Stimulated activated effector memory CD8-positive, alpha-beta T cell treated with anti-CD3 and anti-CD28 coated beads, Interleukin-12 subunit alpha, Interleukin-12 subunit beta, amount 100 ng/mL, for 72 hours (primary cell): Measurements from ENCODE around the gene RGL3.
A peak's percentile ranks its signal among the peaks of the same experiment; 100 is the strongest.
"Not testable (repeated sequence)": the region's sequence is repeated elsewhere in the genome, so short reads cannot be mapped to it uniquely, and the experiment has no call there.

Source experiments
- ATAC-seq: fragments of 150-1000 bp; cut with Tn5 transposase; 2 replicates; pipeline ENCODE4 v1.10.0; 2021
- DNase-seq, 2 donors: peaks; one replicate each; pipeline ENCODE4 v3.0.0; 2021 to 2022; ENCODE audit warnings: low spot score in 2 of 2
- H3K27ac Mint-ChIP-seq: one replicate; pipeline ENCODE4 v1.8.0; 2022; ENCODE audit warnings: mild to moderate bottlenecking, mixed read lengths
- H3K36me3 Mint-ChIP-seq: one replicate; pipeline ENCODE4 v1.8.0; 2022; ENCODE audit warnings: mild to moderate bottlenecking, mixed read lengths
- H3K4me1 Mint-ChIP-seq: one replicate; pipeline ENCODE4 v1.8.0; 2022; ENCODE audit warnings: mixed read lengths
- H3K4me3 Mint-ChIP-seq: one replicate; pipeline ENCODE4 v1.8.0; 2022; ENCODE audit warnings: mild to moderate bottlenecking, mixed read lengths
- H3K9me3 Mint-ChIP-seq: one replicate; pipeline ENCODE4 v1.8.0; 2022; ENCODE audit warnings: mixed read lengths

Gene RGL3

DNA sequence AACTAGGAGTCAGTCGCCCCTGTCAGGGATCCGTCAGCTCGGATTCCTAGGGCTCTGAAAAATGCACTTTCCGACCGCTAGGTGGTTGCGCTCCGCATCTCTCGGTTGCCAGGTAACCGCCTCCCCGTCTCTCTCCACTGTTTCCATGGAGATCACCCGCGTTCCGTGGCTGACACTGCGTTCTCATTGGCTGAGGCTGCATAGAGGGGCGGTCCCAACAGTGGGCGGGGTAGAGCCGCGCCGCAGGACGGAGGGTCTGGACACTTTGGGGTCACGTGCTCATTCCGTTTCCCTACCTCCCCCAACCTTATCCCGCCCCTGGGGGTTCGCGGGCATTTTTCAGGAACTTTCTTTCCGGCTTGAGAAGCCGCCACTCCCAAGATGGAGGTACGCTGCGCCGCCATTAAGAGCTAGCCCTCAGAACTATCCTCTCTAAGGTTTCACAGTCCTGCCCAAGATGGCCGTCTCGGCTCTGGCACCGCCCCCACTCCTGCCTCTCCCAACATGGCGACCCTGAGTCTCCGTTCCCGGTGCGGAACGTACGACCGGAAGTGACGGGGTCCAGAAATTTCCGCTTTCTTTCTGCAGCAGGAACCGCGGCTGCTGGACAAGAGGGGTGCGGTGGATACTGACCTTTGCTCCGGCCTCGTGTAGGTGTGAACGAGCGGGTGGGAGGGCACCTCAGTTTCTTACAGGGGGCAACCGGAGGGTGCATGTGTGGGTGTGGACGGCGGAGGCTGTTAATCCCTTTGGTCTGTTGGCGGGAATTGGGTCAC, 16.1 kb upstream of the RGL3 start, which contains the start of the genes ODAD3 and PRKCSH:
Gene ODAD3, minus strand, starts transcription at position 65 of the 776 bp plus-strand sequence. CDS start 105 bp downstream, outside the sequence.
Gene PRKCSH, plus strand, starts transcription at position 579 of the 776 bp plus-strand sequence. CDS start 483 bp downstream, outside the sequence.
- DNase-seq = peak; percentile 92 to 99
- Mint-ChIP-seq H3K27ac (peak within 1 kb of the TSS; percentile 99), H3K36me3 (peaks cover 64% of the 10 kb centered on the region), H3K9me3 (no peaks in the 10 kb centered on the region), H3K4me3 (peak within 1 kb of the TSS; percentile 100), H3K4me1 (peaks cover 23% of the 10 kb centered on the region)
- ATAC-seq = peak; percentile 95

- peak overlapping the region; percentile 99 for H3K27ac Mint-ChIP-seq
- no peaks in the 10 kb centered on the region for H3K9me3 Mint-ChIP-seq
- DNase-seq (no peak), ATAC-seq (peak; percentile 31)
- H3K36me3 Mint-ChIP-seq = peaks cover 58% of the 10 kb centered on the region
- peak overlapping the region; percentile 100 for H3K4me3 Mint-ChIP-seq
- peaks cover 23% of the 10 kb centered on the region for H3K4me1 Mint-ChIP-seq
These were observed 15.6 kb upstream of the RGL3 start for GRCh38 chr19:11434703-11435056.

DNA sequence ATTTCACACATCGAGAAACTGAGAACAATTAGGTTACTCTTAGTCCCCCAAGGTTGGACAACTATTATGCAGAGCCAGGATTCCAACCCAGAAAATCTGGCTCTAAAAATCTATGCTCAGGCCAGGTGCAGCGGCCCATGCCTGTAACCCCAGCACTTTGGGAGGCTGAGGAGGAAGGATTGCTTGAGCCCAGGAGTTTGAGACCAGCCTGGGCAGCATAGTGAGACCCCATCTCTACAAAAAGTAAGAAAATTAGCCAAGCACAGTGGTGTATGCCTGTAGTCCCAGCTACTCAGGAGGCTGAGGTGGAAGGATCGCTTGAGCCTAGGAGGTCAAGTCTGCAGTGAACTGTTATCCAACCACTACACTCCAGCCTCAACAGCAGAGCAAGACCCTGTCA, 14.4 kb upstream of the RGL3 start:
- Mint-ChIP-seq H3K4me3 (peak overlapping the region; percentile 100), H3K4me1 (peaks cover 23% of the 10 kb centered on the region), H3K36me3 (peaks cover 47% of the 10 kb centered on the region)
- H3K9me3 Mint-ChIP-seq, DNase-seq, ATAC-seq, H3K27ac Mint-ChIP-seq: not testable (repeated sequence)

GRCh38 chr19:11426656-11427055, 7.5 kb upstream of the RGL3 start:
- Mint-ChIP-seq H3K36me3 (no peaks in the 10 kb centered on the region), H3K4me3 (no peak overlapping the region), H3K4me1 (peaks cover 22% of the 10 kb centered on the region), H3K9me3 (no peaks in the 10 kb centered on the region), H3K27ac (no peak overlapping the region)
- ATAC-seq (no peak), DNase-seq (no peak)

GRCh38 chr19:11425719-11426457, 6.8 kb upstream of the RGL3 start:
- no peak overlapping the region for H3K4me3 Mint-ChIP-seq
- H3K36me3 Mint-ChIP-seq = no peaks in the 10 kb centered on the region
- no peak overlapping the region for H3K27ac Mint-ChIP-seq
- DNase-seq = no peak
- ATAC-seq = no peak
- H3K4me1 Mint-ChIP-seq = peaks cover 30% of the 10 kb centered on the region
- no peaks in the 10 kb centered on the region for H3K9me3 Mint-ChIP-seq

DNA sequence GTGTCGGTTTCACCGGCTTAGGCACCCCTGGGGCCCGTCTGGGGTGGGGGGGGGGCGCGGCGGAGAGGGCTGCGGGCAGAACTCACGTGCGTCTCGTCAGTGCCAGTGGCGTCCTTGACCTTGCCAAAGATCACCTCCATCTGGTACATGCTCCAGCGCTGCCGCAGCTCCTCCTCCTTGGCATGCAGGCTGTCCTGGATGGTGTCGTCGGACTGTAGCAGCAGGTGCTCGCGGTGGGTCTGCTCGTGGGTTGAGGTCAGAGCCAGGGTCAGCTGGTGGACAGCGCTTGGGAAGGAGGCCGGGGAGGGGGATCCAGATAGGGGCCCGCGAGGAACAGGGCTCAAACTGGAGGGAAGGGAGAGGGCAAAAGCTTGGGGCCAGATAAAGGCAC, 4.7 kb upstream of the RGL3 start:
- H3K4me3 Mint-ChIP-seq = peak overlapping the region; percentile 73
- no peaks in the 10 kb centered on the region for H3K9me3 Mint-ChIP-seq
- H3K4me1 Mint-ChIP-seq = peaks cover 41% of the 10 kb centered on the region
- DNase-seq (no peak), ATAC-seq (no peak)
- no peak overlapping the region for H3K27ac Mint-ChIP-seq
- no peaks in the 10 kb centered on the region for H3K36me3 Mint-ChIP-seq

DNA sequence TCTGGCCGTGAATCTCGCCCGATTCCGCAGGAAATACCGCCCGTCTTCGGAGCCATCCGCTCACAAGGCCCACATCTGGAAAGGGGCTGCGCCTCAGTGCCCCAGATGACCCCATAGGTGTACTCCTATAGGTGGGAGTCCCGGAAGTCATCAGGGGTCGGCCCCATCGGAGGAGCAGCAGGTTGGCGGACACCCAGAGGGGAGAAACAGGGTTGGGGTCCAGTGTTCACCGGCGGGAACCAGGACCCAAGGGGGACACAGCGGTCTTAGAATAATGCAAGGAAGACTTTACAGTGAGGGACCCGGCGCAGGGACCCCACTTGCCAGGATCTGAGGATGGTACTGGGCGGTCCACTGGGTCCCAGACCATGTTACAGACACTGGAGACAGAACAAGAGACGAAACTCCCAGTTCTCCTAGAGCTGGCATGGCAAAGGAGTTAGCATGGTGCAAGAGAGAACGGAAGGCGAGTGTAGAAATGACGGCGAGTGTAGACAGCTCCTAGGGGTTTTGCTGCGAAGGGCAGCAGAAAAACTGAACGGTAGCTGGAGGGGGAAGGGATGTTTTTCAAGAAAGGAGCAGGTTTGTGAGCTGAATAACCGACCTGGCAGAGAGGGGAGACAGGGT, 4.2 kb upstream of the RGL3 start:
- peak overlapping the region; percentile 73 for H3K4me3 Mint-ChIP-seq
- no peak overlapping the region for H3K27ac Mint-ChIP-seq
- ATAC-seq = no peak
- H3K4me1 Mint-ChIP-seq = peaks cover 46% of the 10 kb centered on the region
- DNase-seq = no peak
- no peaks in the 10 kb centered on the region for H3K9me3 Mint-ChIP-seq
- no peaks in the 10 kb centered on the region for H3K36me3 Mint-ChIP-seq

- Mint-ChIP-seq H3K27ac (peak overlapping the region; percentile 64), H3K4me3 (peak overlapping the region; percentile 73), H3K4me1 (peaks cover 47% of the 10 kb centered on the region), H3K9me3 (no peaks in the 10 kb centered on the region), H3K36me3 (no peaks in the 10 kb centered on the region)
- DNase-seq (peak; percentile 67 to 76), ATAC-seq (peak; percentile 85)
These were observed 3.3 kb upstream of the RGL3 start for GRCh38 chr19:11422163-11423065.

- Mint-ChIP-seq H3K4me3 (peak overlapping the region; percentile 73), H3K4me1 (peaks cover 47% of the 10 kb centered on the region), H3K9me3 (no peaks in the 10 kb centered on the region), H3K36me3 (no peaks in the 10 kb centered on the region), H3K27ac (peak overlapping the region; percentile 64)
- DNase-seq (peak; percentile 64 to 69), ATAC-seq (peak; percentile 68)
These were observed 2.4 kb upstream of the RGL3 start for GRCh38 chr19:11421371-11422098.

DNA sequence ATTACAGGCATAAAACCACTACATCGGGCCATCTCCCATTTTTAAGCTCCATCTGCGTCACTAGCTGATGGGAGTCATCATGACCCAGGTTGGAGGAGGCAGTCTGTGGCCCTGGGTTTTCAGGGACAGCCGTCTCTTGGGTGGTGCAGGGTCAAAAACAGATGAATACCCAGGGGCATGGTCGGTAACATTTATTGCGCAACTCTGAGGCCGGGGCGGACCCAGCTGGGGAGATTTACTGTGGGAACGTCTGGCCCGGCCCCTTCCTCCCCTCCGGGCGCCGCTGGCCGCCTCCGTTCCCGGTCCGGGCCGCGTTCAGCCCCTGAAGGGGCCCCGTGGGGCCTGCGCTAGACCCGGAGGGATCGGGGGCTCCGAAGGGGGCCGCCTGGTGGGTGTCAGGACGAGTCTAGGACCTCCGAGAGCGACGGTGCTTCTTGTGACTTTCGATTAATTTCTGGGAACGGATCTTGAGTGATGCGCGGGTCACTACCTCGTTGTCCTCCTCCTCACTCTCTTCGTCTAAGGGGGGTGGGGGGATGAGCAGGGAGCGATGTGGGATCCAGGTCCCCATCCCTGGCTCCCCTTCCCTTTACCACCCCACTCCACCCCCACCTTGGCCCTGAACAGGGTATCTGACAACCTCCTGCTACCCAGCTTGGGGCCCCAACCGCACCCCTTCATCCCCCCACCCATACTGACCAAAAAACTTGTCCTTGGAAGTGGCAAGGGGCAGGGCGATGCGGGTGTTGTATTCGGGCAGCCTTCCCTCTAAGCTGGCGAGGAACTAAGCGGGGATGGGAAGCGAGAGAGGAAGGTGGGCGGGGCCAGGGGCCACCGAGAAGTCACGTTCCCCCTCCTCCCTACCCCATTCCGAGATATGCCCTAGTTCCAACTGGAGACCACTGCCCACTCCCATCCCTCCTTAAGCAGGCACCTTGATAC, 1.6 kb upstream of the RGL3 start:
- no peak for DNase-seq
- H3K4me3 Mint-ChIP-seq = peak overlapping the region; percentile 73
- peaks cover 47% of the 10 kb centered on the region for H3K4me1 Mint-ChIP-seq
- no peak for ATAC-seq
- no peaks in the 10 kb centered on the region for H3K9me3 Mint-ChIP-seq
- H3K36me3 Mint-ChIP-seq = no peaks in the 10 kb centered on the region
- peak overlapping the region; percentile 64 for H3K27ac Mint-ChIP-seq

DNA sequence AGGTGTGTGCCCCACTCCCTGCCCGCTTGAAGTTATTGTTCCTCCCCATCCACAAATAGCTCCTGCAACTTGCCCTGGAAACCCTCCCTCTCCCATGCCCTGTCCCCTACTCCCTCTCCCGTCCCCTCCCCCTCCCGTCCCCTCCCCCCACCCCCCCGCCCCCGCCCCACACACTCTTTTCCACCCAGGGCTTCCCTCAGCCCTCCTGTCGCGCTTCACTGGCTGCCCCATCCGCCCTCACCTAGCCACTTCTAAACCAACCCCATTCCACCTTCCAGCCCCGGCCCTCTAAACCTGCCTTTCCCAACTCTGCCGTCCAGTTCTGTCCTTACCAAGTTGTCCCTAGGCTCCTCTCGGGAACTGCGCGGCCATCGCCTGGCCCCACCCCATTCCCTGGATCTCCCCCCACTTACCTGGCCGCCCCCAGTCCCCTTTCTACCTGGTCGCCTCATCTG, 993 bp downstream of the RGL3 start:
- H3K36me3 Mint-ChIP-seq = no peaks in the 10 kb centered on the region
- peaks cover 38% of the 10 kb centered on the region for H3K4me1 Mint-ChIP-seq
- no peak overlapping the region for H3K27ac Mint-ChIP-seq
- no peaks in the 10 kb centered on the region for H3K9me3 Mint-ChIP-seq
- no peak for DNase-seq
- no peak overlapping the region for H3K4me3 Mint-ChIP-seq
- no peak for ATAC-seq

DNA sequence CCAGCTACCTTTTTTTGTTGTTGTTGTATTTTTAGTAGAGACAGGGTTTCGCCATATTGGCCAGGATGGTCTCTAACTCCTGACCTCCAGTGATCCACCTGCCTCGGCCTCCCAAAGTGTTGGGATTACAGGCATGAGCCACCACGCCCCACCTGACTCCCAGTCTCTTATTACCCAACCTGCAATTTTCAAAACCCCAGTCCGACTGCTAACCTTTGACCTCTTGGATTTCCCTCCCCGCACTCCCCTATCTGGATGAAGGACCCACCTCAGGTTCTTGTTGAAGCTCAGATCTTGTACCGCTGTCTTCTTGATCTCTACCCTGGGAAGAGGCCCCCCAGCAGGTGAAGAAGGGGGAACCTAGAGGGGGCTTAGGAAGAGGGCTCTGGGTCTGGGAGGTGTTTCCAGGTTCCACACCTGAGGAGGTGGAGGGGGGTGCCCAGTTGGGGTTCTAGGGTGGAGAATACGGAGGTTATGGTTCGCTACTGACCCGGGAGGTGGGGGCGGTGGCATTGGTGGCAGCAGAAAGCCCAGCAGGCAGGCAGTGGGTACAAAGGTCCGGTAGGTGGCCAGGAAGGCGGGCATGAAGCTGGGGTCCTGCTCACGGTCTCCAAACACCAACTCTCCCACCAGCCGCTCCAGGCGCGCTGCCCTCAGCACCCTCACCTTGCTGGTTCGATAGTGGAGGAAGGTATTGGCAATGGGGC, 2.6 kb downstream of the RGL3 start:
- ATAC-seq = no peak

DNA sequence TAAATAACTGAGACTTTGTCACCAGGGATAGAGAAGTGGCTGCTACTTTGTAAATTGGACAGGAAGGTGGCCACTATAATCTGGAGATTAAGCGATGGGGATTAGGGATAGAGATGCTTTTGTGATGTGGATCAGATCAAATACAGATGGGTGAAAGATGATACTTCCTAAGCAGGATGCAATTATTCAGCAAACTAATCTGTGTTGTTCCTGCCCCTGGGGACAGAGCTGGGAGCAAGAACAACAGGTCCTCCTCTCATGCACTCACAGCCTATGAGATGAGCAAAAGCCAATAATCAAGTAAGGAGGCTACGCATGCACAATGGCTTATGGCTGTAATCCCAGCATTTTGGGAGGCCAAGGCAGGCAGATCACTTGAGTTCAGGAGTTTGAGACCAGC, 4.6 kb downstream of the RGL3 start:
- DNase-seq = no peak

More for the DNA sequence above, 2.6 kb downstream of the RGL3 start:
- Mint-ChIP-seq H3K4me1 (peaks cover 24% of the 10 kb centered on the region), H3K4me3 (no peak overlapping the region), H3K9me3 (no peaks in the 10 kb centered on the region), H3K27ac (no peak overlapping the region), H3K36me3 (no peaks in the 10 kb centered on the region)
- no peak for DNase-seq

More for the DNA sequence above, 4.6 kb downstream of the RGL3 start:
- H3K27ac Mint-ChIP-seq = no peak overlapping the region
- ATAC-seq = no peak
- H3K9me3 Mint-ChIP-seq = no peaks in the 10 kb centered on the region
- peaks cover 10% of the 10 kb centered on the region for H3K4me1 Mint-ChIP-seq
- no peaks in the 10 kb centered on the region for H3K36me3 Mint-ChIP-seq
- no peak overlapping the region for H3K4me3 Mint-ChIP-seq
